Endodermal cell (in vitro differentiated cells): Measurements from ENCODE around the gene CNTN4. TPM values are rescaled to one million over a fixed set of nuclear protein-coding genes. Genes with fewer than 3 reads are reported as not detected.

Experiments used
- DNase-seq: peaks from one replicate; pipeline ENCODE4 v3.0.0-alpha.2; 2017
- H3K27ac ChIP-seq: 2 replicates; pipeline ENCODE4 v1.5.1; 2013; ENCODE audit warnings: mild to moderate bottlenecking, low read depth, low read length, moderate library complexity
- H3K27me3 ChIP-seq: 2 replicates; pipeline ENCODE4 v1.6.1; 2013; ENCODE audit warnings: mild to moderate bottlenecking, low read length, moderate library complexity; ENCODE audit not compliant: insufficient read depth, control insufficient read depth, poor library complexity, severe bottlenecking
- H3K36me3 ChIP-seq: 2 replicates; pipeline ENCODE4 v1.7.0; 2013; ENCODE audit warnings: mild to moderate bottlenecking, low read length, moderate library complexity; ENCODE audit not compliant: control insufficient read depth, insufficient read depth
- H3K4me1 ChIP-seq: one replicate; pipeline ENCODE4 v1.7.0; 2013; ENCODE audit warnings: low read length; ENCODE audit not compliant: control insufficient read depth, insufficient read depth
- H3K4me3 ChIP-seq: 2 replicates; pipeline ENCODE4 v1.5.1; 2013; ENCODE audit warnings: mild to moderate bottlenecking, low read length, moderate library complexity
- H3K9ac ChIP-seq: 2 replicates; pipeline ENCODE4 v1.6.1; 2013; ENCODE audit warnings: mild to moderate bottlenecking, low read length, moderate library complexity; ENCODE audit not compliant: poor library complexity, severe bottlenecking; ENCODE audit errors: extremely low read depth
- H3K9me3 ChIP-seq: 2 replicates; pipeline ENCODE4 v1.6.1; 2013; ENCODE audit warnings: mild to moderate bottlenecking, low read length, moderate library complexity; ENCODE audit not compliant: control insufficient read depth
- H3K27ac Mint-ChIP-seq: 2 replicates; pipeline ENCODE4 v1.8.0; 2020; ENCODE audit warnings: mixed read lengths
- H3K27me3 Mint-ChIP-seq: 2 replicates; pipeline ENCODE4 v1.8.0; 2021; ENCODE audit warnings: mild to moderate bottlenecking, mixed read lengths; ENCODE audit not compliant: insufficient read depth
- H3K36me3 Mint-ChIP-seq: 2 replicates; pipeline ENCODE4 v1.8.0; 2020; ENCODE audit warnings: low read depth, mixed read lengths
- H3K4me1 Mint-ChIP-seq: 2 replicates; pipeline ENCODE4 v1.8.0; 2020; ENCODE audit warnings: mixed read lengths
- H3K4me3 Mint-ChIP-seq: 2 replicates; pipeline ENCODE4 v1.8.0; 2020; ENCODE audit warnings: mild to moderate bottlenecking, moderate library complexity, mixed read lengths
- H3K9me3 Mint-ChIP-seq: 2 replicates; pipeline ENCODE4 v1.8.0; 2020; ENCODE audit warnings: mild to moderate bottlenecking, mixed read lengths
- WGBS, 2 experiments: methylation state at CpG; one replicate each; pipeline versions ENCODE4 v1.1.5 to v1.1.7; 2013; ENCODE audit warnings: missing lambda C conversion rate in 2 of 2, mixed read lengths in 1 of 2; ENCODE audit not compliant: insufficient coverage in 1 of 2, insufficient read length in 1 of 2; 5-methylcytosine and 5-hydroxymethylcytosine counted together
- total RNA-seq, 2 donors: library from RNA; stranded (reverse); fragmentation: NEBNext Ultra II Directional in 1 of 2; extraction: Animal tissue kit (Norgen Biotek cat#: 25700) in 1 of 2; gene quantifications; 2 replicates in 1 of 2; 3 replicates in 1 of 2; pipeline ENCODE4 v1.2.1, GENCODE V29; 2021
- TF ChIP-seq, protein P1 (sequence below): fragments of 200-600 bp; sonication (generic); conservative IDR thresholded peaks from 2 replicates; pipeline ENCODE4 v1.5.0; 2021; ENCODE audit warnings: antibody characterized with exemption, mild to moderate bottlenecking

Gene CNTN4
- total RNA-seq, 2 donors from 2014 or later = 10.8 to 11.1 TPM

- Histone ChIP-seq H3K4me1 (no peaks in the 10 kb centered on the region), H3K9me3 (no peaks in the 10 kb centered on the region), H3K9ac (no peak overlapping the region), H3K27me3 (no peaks in the 10 kb centered on the region), H3K27ac (no peak overlapping the region), H3K36me3 (no peaks in the 10 kb centered on the region), H3K4me3 (no peak overlapping the region)
- H3K27me3 Mint-ChIP-seq = no peaks in the 10 kb centered on the region
- H3K9me3 Mint-ChIP-seq = no peaks in the 10 kb centered on the region
- no peak overlapping the region for H3K4me3 Mint-ChIP-seq
- WGBS, 2 experiments = 80 to 83% methylated on average over 1 to 3 of the region's 3 CpGs
- no peak for DNase-seq
- H3K27ac Mint-ChIP-seq = no peak overlapping the region
- H3K36me3 Mint-ChIP-seq = no peaks in the 10 kb centered on the region
- TF ChIP-seq, protein P1, sequence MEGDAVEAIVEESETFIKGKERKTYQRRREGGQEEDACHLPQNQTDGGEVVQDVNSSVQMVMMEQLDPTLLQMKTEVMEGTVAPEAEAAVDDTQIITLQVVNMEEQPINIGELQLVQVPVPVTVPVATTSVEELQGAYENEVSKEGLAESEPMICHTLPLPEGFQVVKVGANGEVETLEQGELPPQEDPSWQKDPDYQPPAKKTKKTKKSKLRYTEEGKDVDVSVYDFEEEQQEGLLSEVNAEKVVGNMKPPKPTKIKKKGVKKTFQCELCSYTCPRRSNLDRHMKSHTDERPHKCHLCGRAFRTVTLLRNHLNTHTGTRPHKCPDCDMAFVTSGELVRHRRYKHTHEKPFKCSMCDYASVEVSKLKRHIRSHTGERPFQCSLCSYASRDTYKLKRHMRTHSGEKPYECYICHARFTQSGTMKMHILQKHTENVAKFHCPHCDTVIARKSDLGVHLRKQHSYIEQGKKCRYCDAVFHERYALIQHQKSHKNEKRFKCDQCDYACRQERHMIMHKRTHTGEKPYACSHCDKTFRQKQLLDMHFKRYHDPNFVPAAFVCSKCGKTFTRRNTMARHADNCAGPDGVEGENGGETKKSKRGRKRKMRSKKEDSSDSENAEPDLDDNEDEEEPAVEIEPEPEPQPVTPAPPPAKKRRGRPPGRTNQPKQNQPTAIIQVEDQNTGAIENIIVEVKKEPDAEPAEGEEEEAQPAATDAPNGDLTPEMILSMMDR = no peak
- H3K4me1 Mint-ChIP-seq = no peaks in the 10 kb centered on the region
Measured at GRCh38 chr3:2375376-2375775, 276.7 kb downstream of the CNTN4 start.

- Mint-ChIP-seq H3K36me3 (no peaks in the 10 kb centered on the region), H3K4me3 (no peak overlapping the region), H3K27me3 (no peaks in the 10 kb centered on the region), H3K4me1 (no peaks in the 10 kb centered on the region), H3K9me3 (no peaks in the 10 kb centered on the region), H3K27ac (no peak overlapping the region)
- Histone ChIP-seq H3K36me3 (no peaks in the 10 kb centered on the region), H3K4me1 (no peaks in the 10 kb centered on the region), H3K4me3 (no peak overlapping the region), H3K9ac (no peak overlapping the region), H3K9me3 (no peaks in the 10 kb centered on the region), H3K27ac (no peak overlapping the region), H3K27me3 (no peaks in the 10 kb centered on the region)
- TF ChIP-seq, protein P1 = no peak
- WGBS, 2 experiments = 89 to 100% methylated on average over 1 of the region's 1 CpG
- no peak for DNase-seq
Measured at GRCh38 chr3:2377281-2377680, 278.6 kb downstream of the CNTN4 start.

DNA sequence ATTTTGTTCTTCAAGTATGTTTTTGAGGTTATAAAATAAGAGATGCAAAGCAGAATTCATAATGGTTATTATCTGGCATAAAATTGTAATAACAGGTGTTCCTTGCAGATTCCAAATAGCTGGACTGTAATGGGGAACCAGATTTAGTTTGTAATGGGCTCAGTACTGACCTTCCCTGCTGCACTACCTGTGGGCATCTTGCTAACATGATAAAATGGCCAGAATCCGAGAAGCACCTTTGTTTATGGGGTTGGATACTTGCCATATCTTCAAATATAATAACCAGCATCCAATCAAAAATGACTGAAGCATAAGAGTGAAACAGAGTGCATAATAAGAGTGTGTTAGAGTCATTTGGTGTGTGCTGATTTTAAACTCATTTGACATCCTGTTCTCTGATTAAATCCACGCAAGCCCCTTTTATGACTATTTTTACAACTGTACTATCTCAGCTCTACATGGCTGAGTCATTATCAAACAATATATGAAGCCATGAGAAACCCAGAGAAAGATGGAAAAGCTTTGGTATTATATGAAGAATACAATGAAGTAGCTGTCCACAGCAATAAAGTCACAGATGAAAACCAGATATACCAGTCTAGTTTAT is 292.4 kb downstream of the CNTN4 start:
- Histone ChIP-seq H3K9ac (no peak overlapping the region), H3K4me1 (no peaks in the 10 kb centered on the region), H3K9me3 (no peaks in the 10 kb centered on the region), H3K4me3 (no peak overlapping the region), H3K27ac (no peak overlapping the region), H3K36me3 (no peaks in the 10 kb centered on the region), H3K27me3 (no peaks in the 10 kb centered on the region)
- DNase-seq = no peak
- H3K4me3 Mint-ChIP-seq = no peak overlapping the region
- H3K27ac Mint-ChIP-seq = no peak overlapping the region
- TF ChIP-seq, protein P1 = no peak
- no peaks in the 10 kb centered on the region for H3K36me3 Mint-ChIP-seq
- no peaks in the 10 kb centered on the region for H3K27me3 Mint-ChIP-seq
- H3K4me1 Mint-ChIP-seq = no peaks in the 10 kb centered on the region
- WGBS, 2 experiments = 80% methylated on average over 2 of the region's 2 CpGs; no CpG with 5 or more reads in 1 of the 2 experiments
- no peaks in the 10 kb centered on the region for H3K9me3 Mint-ChIP-seq
